ENCODE measurements around the gene MAP1LC3B. TPM values are rescaled to one million over a fixed set of nuclear protein-coding genes. Genes with fewer than 3 reads are reported as not detected.
"Not testable (repeated sequence)": the region's sequence is repeated elsewhere in the genome, so short reads cannot be mapped to it uniquely, and the experiment has no call there.

Gene MAP1LC3B
- total RNA-seq, 1 donor from 2014 or later = 39.1 TPM

GRCh38 chr16:87360862-87361610, 31.1 kb upstream of the MAP1LC3B start:
- Histone ChIP-seq H3K79me2 (ENCODE audit: low read depth) (no peaks in the 10 kb centered on the region), H3K9ac (no peak overlapping the region), H3K9me3 (ENCODE audit: low read depth) (no peaks in the 10 kb centered on the region), H3K27me3 (no peaks in the 10 kb centered on the region), H3K4me2 (no peak overlapping the region), H3K27ac (no peak overlapping the region), H3F3A (ENCODE audit: low read depth) (no peaks in the 10 kb centered on the region), H3K4me1 (no peaks in the 10 kb centered on the region), H2AFZ (replicated peaks) (no peak overlapping the region), H4K20me1 (ENCODE audit: low read depth) (peaks cover 3% of the 10 kb centered on the region), H3K4me3 (no peak overlapping the region), H3K36me3 (no peaks in the 10 kb centered on the region)
- no peaks in the 10 kb centered on the region for H3K9me3 Mint-ChIP-seq
- no peak overlapping the region for H3K27ac Mint-ChIP-seq
- H3K36me3 Mint-ChIP-seq = peaks cover 27% of the 10 kb centered on the region
- TF ChIP-seq EZH2phosphoT487 (IDR thresholded peaks at IDR 0.05) (no peak), EZH2 (IDR thresholded peaks at IDR 0.05) (no peak), CTCF (IDR thresholded peaks at IDR 0.05) (no peak)
- no peak overlapping the region for H3K4me3 Mint-ChIP-seq
- peaks cover 4% of the 10 kb centered on the region for H3K27me3 Mint-ChIP-seq (ENCODE audit: insufficient read depth, low read depth)
- peaks cover 17% of the 10 kb centered on the region for H3K4me1 Mint-ChIP-seq
- peak; percentile 0 for DNase-seq (ENCODE audit: low spot score)

GRCh38 chr16:87361916-87362619, 30.1 kb upstream of the MAP1LC3B start:
- peaks cover 9% of the 10 kb centered on the region for H4K20me1 ChIP-seq (ENCODE audit: low read depth)
- H2AFZ ChIP-seq (replicated peaks) = no peak overlapping the region
- Mint-ChIP-seq H3K27me3 (ENCODE audit: insufficient read depth, low read depth) (peaks cover 4% of the 10 kb centered on the region), H3K27ac (no peak overlapping the region), H3K9me3 (no peaks in the 10 kb centered on the region), H3K4me1 (peaks cover 11% of the 10 kb centered on the region), H3K4me3 (no peak overlapping the region), H3K36me3 (peaks cover 27% of the 10 kb centered on the region)
- no peaks in the 10 kb centered on the region for H3K27me3 ChIP-seq
- peaks cover under 1% of the 10 kb centered on the region for H3K79me2 ChIP-seq (ENCODE audit: low read depth)
- H3K4me1 ChIP-seq = no peaks in the 10 kb centered on the region
- H3K4me3 ChIP-seq = no peak overlapping the region
- H3K27ac ChIP-seq = no peak overlapping the region
- no peak overlapping the region for H3K4me2 ChIP-seq
- H3K9ac ChIP-seq = no peak overlapping the region
- no peaks in the 10 kb centered on the region for H3K9me3 ChIP-seq (ENCODE audit: low read depth)
- H3K36me3 ChIP-seq = no peaks in the 10 kb centered on the region
- TF ChIP-seq CTCF (IDR thresholded peaks at IDR 0.05) (no peak), EZH2 (IDR thresholded peaks at IDR 0.05) (no peak), EZH2phosphoT487 (IDR thresholded peaks at IDR 0.05) (no peak)
- no peak for DNase-seq (ENCODE audit: low spot score)
- no peaks in the 10 kb centered on the region for H3F3A ChIP-seq (ENCODE audit: low read depth)

- DNase-seq (ENCODE audit: low spot score); H3K27ac Mint-ChIP-seq; H3K27me3 Mint-ChIP-seq (ENCODE audit: insufficient read depth, low read depth); H3K4me1 ChIP-seq; H3F3A ChIP-seq (ENCODE audit: low read depth); H3K4me2 ChIP-seq; H3K4me3 Mint-ChIP-seq; H2AFZ ChIP-seq (replicated peaks); H3K4me3 ChIP-seq; H3K36me3 ChIP-seq; H3K9me3 ChIP-seq (ENCODE audit: low read depth); H3K9me3 Mint-ChIP-seq; H3K27me3 ChIP-seq; H3K27ac ChIP-seq; H3K9ac ChIP-seq: not testable (repeated sequence)
- H3K79me2 ChIP-seq (ENCODE audit: low read depth) = peaks cover 10% of the 10 kb centered on the region
- H3K4me1 Mint-ChIP-seq = peaks cover 14% of the 10 kb centered on the region
- H4K20me1 ChIP-seq (ENCODE audit: low read depth) = peaks cover 18% of the 10 kb centered on the region
- H3K36me3 Mint-ChIP-seq = peaks cover 27% of the 10 kb centered on the region
Observed at GRCh38 chr16:87362828-87363559, 29.1 kb upstream of the MAP1LC3B start.
